GM06990 (cell line): Measurements from ENCODE around the gene KISS1.

Experiments
- DNase-seq: peaks from one replicate; pipeline ENCODE4 v3.0.0-alpha.2; 2011; ENCODE audit not compliant: insufficient read length; ENCODE audit errors: extremely low read depth
- H3K27me3 ChIP-seq: replicated peaks from 2 replicates; pipeline ENCODE4 v1.6.0; 2011; ENCODE audit warnings: low read length; ENCODE audit not compliant: control insufficient read depth, insufficient read depth
- H3K36me3 ChIP-seq: 2 replicates; pipeline ENCODE4 v1.5.1; 2011; ENCODE audit warnings: low read length; ENCODE audit not compliant: control insufficient read depth, insufficient read depth
- H3K4me3 ChIP-seq: replicated peaks from 2 replicates; pipeline ENCODE4 v1.5.1; 2011; ENCODE audit warnings: low read depth, mild to moderate bottlenecking, control low read depth, low read length
- TF ChIP-seq, protein P1 (sequence below): IDR thresholded peaks from 2 replicates; pipeline ENCODE4 v1.5.1; 2011; ENCODE audit warnings: low read length, control low read depth, mild to moderate bottlenecking, inconsistent platforms; ENCODE audit not compliant: insufficient read depth, poor library complexity, severe bottlenecking

The KISS1 gene

DNA sequence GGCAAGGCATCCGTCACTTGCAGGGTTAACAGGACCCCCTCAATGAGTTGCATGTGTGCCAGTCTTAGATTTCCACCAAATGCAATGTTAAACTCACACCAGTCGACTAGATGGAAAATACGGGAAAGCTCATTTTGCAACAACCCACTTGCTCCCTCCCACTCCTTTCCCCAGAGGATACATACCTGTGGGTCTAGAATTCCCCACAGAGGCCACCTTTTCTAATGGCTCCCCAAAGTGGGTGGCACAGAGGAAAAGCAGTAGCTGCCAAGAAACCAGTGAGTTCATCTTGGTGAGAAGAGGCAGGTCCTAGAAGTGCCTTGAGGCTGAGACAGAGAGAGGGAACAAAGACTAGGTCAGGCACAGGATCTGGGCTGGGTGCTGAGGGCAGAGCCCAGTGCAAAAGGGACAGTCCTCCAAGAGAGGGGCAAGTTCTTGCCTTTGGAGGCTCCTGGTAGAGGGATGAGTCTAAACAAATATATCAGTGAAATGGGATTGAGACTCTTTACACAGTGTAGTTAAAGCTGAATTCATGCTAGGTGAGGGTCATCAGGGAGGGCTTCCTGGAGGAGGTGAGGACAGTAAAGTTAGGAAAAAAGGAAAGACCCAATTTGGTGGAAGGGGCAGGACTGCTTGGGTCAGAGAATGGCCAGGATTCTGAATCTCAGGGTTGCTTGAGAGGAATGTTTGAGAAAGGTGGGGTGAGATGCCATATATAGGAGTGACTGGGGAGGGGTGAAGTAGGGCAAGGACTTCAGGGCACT, 3.5 kb downstream of the KISS1 start:
- H3K4me3 ChIP-seq: no peak overlapping the region
- peaks cover 1% of the 10 kb centered on the region for H3K27me3 ChIP-seq
- H3K36me3 ChIP-seq: no peaks in the 10 kb centered on the region
- DNase-seq: no peak
- TF ChIP-seq, protein P1, sequence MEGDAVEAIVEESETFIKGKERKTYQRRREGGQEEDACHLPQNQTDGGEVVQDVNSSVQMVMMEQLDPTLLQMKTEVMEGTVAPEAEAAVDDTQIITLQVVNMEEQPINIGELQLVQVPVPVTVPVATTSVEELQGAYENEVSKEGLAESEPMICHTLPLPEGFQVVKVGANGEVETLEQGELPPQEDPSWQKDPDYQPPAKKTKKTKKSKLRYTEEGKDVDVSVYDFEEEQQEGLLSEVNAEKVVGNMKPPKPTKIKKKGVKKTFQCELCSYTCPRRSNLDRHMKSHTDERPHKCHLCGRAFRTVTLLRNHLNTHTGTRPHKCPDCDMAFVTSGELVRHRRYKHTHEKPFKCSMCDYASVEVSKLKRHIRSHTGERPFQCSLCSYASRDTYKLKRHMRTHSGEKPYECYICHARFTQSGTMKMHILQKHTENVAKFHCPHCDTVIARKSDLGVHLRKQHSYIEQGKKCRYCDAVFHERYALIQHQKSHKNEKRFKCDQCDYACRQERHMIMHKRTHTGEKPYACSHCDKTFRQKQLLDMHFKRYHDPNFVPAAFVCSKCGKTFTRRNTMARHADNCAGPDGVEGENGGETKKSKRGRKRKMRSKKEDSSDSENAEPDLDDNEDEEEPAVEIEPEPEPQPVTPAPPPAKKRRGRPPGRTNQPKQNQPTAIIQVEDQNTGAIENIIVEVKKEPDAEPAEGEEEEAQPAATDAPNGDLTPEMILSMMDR: no peak

DNA sequence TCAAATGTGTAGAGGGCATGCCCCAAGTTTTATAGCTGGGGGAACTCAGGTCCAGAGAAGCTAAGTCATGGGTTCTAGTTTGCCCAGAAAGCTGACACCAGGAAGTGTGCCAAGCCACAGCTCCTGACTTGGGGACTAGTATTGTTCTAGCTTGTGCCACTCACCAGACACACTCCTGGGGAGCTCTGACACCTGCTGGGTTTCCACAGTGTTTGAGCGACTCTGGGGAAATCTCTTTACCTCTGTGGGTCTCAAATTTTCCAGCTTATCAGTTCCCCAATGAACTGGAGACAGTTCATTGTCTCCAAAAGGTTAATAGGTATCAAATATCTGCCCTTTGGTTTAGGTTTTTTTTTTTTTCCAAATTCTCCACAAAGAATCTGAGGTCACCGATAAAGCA, 4.2 kb downstream of the KISS1 start:
- no peak overlapping the region for H3K4me3 ChIP-seq
- peaks cover 6% of the 10 kb centered on the region for H3K27me3 ChIP-seq
- TF ChIP-seq, protein P1: no peak

DNA sequence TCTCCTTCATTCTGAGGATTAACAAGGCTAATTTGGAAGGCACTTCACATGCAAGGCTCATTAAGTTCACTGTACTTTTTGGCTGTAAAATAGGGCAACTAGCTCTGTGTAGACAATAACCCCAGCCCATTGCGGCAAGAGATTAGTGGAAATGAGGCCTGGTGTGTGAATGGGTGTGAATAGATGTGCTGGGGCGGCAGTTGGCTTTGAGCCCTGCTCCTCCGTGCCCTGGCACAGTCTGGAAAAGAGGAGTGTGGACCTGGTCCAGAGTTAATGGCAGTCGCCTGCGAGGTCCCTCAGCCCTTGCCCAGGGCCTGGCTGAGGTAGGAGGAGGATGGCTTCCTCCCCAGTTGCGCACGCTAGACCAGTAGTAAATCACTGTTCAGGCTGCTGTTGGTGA, 4.8 kb downstream of the KISS1 start:
- Histone ChIP-seq H3K4me3 (no peak overlapping the region), H3K27me3 (peaks cover 4% of the 10 kb centered on the region), H3K36me3 (no peaks in the 10 kb centered on the region)
- TF ChIP-seq, protein P1: no peak
- no peak for DNase-seq

More for the DNA sequence above, 4.2 kb downstream of the KISS1 start:
- no peaks in the 10 kb centered on the region for H3K36me3 ChIP-seq
- DNase-seq: no peak

DNA sequence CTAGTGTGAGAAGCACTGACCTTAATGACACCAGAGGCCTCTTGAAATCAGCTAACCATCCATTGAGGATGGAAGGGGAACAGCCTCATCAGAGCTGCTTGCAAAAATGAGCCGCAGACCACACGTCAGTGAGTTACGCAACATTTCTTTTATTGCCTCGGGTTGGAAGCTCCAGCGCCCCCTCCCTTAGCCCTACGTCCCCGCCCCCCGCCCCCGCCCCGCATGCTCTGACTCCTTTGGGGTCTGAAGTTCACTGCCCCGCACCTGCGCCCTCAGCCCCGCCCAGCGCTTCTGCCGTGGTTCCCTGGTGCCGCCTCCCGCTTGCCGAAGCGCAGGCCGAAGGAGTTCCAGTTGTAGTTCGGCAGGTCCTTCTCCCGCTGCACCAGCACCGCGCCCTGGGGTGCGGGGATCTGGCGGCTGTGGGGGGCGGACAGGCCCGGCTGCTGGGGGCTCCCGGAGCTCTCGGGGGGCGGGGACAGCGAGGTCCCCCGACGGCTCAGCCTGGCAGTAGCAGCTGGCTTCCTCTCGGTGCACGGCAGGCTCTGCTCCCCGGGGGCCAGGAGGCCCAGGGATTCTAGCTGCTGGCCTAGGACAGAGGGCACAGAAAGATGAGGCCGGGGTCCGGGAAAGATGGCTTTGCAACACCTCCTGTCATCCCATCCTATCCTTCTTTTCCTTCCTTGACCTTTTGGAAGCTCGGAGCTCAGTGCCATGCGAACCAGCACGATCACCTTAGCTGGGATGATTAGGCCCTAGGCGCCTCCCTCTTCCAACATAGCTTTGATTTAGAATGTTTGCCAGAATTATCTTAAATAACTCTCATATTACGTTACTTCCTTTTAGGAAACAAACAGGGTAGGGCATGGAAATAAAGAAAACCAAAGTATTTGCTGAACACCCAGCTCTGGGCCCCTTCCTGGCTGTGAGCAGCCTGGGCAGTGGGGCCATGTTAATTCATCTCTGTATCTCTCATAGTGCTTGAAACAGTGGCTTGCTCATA, 5.8 kb downstream of the KISS1 start:
- Histone ChIP-seq H3K36me3 (no peaks in the 10 kb centered on the region), H3K27me3 (peaks cover 4% of the 10 kb centered on the region), H3K4me3 (no peak overlapping the region)
- no peak for DNase-seq
- TF ChIP-seq, protein P1: no peak

DNA sequence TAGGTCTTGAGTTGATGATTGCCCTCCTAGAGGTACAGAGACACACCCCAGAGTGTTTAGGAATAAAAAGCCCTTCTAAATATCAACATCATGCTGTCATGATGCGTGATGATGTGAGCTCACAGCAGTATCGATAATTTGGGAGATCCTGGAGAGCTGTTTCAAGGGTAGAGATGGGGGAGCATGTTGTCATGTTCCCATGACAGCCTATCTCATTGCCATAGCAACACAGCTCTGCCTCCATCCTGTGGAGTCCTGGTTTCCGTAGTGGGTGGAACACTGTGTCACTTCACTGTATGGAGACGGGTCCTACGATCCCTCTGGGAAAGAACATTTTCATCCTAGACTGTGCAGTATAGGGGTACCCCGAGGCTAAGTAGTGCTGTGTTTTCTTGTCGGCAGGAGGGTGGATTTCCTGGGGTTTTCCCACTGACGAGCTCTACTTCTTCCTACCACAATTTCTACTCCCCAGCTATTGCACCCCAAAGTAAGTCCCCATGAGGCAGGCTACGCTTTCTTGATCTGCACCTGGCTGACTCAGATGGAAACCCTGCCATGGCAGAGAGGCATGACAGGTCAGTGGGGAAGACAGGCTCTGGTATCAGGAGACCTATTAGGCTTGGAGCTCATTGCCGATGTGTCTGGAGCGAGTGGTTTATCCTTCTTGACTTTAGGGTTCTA, 7.2 kb downstream of the KISS1 start:
- DNase-seq: no peak
- H3K27me3 ChIP-seq: peaks cover 4% of the 10 kb centered on the region

More for the DNA sequence above, 7.2 kb downstream of the KISS1 start:
- Histone ChIP-seq H3K36me3 (no peaks in the 10 kb centered on the region), H3K4me3 (no peak overlapping the region)
- TF ChIP-seq, protein P1: no peak
